Fibroblast of villous mesenchyme (primary cell): ENCODE results near the gene MIGA1. TPM values are rescaled to one million over a fixed set of nuclear protein-coding genes. Genes with fewer than 3 reads are reported as not detected.

Experiments
- DNase-seq: peaks from one replicate; pipeline ENCODE4 v3.0.0-alpha.2; 2010; ENCODE audit warnings: low read depth
- H3K4me3 ChIP-seq: 2 replicates; pipeline ENCODE4 v1.5.1; 2011; ENCODE audit warnings: low read depth, mild to moderate bottlenecking, low read length
- CTCF ChIP-seq: IDR thresholded peaks from 2 replicates; pipeline ENCODE4 v1.5.1; 2012; ENCODE audit warnings: low read depth, mild to moderate bottlenecking, low read length; ENCODE audit not compliant: insufficient read depth
- total RNA-seq: library from RNA; depleted of rRNA; stranded (reverse); fragments of >200 nt; gene quantifications from 2 replicates; pipeline ENCODE4 v1.2.3, GENCODE V29; 2012

The MIGA1 gene
- total RNA-seq, 1 donor = 16.8 TPM

- DNase-seq = no peak
- no peak overlapping the region for H3K4me3 ChIP-seq
- TF ChIP-seq CTCF = no peak
Observed at GRCh38 chr1:77847621-77848080, 68.2 kb downstream of the MIGA1 start.

GRCh38 chr1:77850082-77850481 lies 70.6 kb downstream of the MIGA1 start:
- no peak for DNase-seq
- TF ChIP-seq CTCF = no peak
- H3K4me3 ChIP-seq = no peak overlapping the region

DNA sequence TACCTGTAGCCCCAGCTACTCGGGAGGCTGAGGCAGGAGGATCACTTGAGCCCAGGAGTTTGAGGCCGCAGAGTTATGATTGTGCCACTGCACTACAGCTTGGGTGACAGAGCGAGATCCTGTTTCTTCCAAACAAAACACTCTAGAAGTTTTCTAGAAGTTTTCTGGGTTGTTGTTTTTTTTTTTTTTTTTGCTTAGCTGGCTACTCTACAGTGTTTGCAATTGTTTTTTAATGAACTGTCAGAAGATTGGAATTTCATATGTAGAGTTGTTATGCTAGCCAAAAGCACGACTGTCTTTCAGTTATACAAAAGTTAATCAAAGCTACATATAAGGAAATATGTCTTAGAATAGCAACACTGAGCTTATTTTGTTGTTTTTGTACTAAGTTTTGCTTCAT lies 78.1 kb downstream of the MIGA1 start:
- no peak for TF ChIP-seq CTCF
- DNase-seq = peak; percentile 28
- H3K4me3 ChIP-seq = no peak overlapping the region

DNA sequence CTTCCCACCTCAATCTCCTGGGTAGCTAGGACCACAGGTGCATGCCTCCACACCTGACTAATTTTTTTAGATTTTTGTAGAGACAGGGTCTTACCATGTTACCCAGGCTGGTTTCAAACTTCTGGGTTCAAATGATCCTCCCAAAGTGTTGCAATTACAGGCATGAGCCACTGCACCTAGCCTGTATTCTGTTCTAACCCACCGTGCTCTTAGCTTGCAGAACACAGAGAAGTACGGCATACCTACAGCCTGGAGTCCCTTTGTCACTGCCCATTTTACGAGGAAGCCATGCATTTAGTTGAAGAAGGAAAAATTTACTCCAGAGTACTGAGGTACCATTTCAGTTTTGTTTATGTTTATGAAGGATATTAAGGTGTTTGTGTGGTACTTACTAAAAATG lies 79.3 kb downstream of the MIGA1 start:
- no peak overlapping the region for H3K4me3 ChIP-seq
- TF ChIP-seq CTCF = no peak
- no peak for DNase-seq

- no peak overlapping the region for H3K4me3 ChIP-seq
- no peak for TF ChIP-seq CTCF
- DNase-seq = no peak
Observed at GRCh38 chr1:77859248-77859647, 79.8 kb downstream of the MIGA1 start.

DNA sequence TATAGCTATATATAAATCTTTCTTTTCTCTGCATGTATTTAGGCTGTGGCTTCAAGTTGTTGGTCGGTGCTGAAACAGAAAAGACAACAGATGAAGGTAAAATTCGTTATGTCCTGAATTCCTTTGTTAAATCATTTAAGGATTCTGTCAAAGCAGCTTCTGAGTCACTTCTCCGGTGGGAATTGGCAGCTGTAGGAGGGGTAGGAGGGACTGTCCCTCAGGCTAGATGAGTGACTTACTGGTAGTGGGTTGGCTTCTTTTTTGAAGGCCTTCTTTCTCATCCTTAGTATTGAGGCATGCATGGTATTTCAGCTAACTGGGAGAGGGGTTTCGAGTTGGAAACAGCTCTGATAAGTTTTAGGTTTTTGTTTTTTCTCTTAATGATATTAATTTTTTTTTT lies 86.8 kb downstream of the MIGA1 start:
- no peak overlapping the region for H3K4me3 ChIP-seq
- no peak for TF ChIP-seq CTCF
- DNase-seq = no peak

DNA sequence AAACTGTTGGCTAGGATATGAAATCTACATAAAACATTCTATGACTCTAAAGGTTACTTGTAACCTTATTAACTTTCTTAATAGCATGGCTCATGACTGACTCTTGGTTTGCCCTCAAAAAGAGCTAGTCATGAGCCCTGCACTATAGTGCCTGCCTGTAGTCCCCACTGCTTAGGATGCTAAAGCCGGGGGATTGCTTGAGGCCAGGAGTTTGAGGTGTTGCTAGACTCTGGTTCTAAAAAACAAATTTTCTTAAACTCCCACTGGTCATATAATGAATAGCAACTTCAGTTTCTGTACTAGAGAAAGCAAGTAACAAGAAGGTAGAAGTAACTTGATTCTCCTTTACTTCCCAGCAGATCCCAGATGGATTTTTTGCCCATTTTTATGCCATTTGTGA lies 93.2 kb downstream of the MIGA1 start:
- no peak for TF ChIP-seq CTCF
- no peak for DNase-seq
- H3K4me3 ChIP-seq = no peak overlapping the region
